ENCODE measurements around the gene MALL. TPM values are rescaled to one million over a fixed set of nuclear protein-coding genes. Genes with fewer than 3 reads are reported as not detected.
"Not testable (repeated sequence)": the region's sequence is repeated elsewhere in the genome, so short reads cannot be mapped to it uniquely, and the experiment has no call there.

MALL gene
- total and polyA plus RNA-seq, 5 donors from 2014 or later: 0.13 to 0.34 (median 0.23) TPM; not detected in 1

- not testable (repeated sequence) for H3K9me3 Mint-ChIP-seq; H3K4me3 ChIP-seq (ENCODE audit: low read depth, low read length); H3K4me3 Mint-ChIP-seq; H3K27me3 Mint-ChIP-seq; H3K27ac Mint-ChIP-seq; H3K36me3 ChIP-seq (ENCODE audit: control insufficient read depth, insufficient read depth, low read length); H3K27ac ChIP-seq (ENCODE audit: insufficient read depth, low read length, poor library complexity, severe bottlenecking); H3K27me3 ChIP-seq (ENCODE audit: control insufficient read depth, insufficient read depth, low read length); H3K9me3 ChIP-seq (ENCODE audit: control insufficient read depth in 2 of 2, low read length in 2 of 2); H3K4me1 Mint-ChIP-seq; H3K36me3 Mint-ChIP-seq; ATAC-seq (ENCODE audit: low read depth in 2 of 2); DNase-seq; H3K4me1 ChIP-seq (ENCODE audit: control insufficient read depth, insufficient read depth, low read length, poor library complexity, severe bottlenecking)
These were observed 31.9 kb downstream of the MALL start for GRCh38 chr2:110083757-110084156.

- H3K4me1 Mint-ChIP-seq; H3K9me3 Mint-ChIP-seq; H3K27me3 Mint-ChIP-seq; H3K4me3 Mint-ChIP-seq; H3K9me3 ChIP-seq (ENCODE audit: control insufficient read depth in 2 of 2, low read length in 2 of 2); H3K27ac Mint-ChIP-seq; H3K27me3 ChIP-seq (ENCODE audit: control insufficient read depth, insufficient read depth, low read length); H3K36me3 ChIP-seq (ENCODE audit: control insufficient read depth, insufficient read depth, low read length); H3K27ac ChIP-seq (ENCODE audit: insufficient read depth, low read length, poor library complexity, severe bottlenecking); H3K4me3 ChIP-seq (ENCODE audit: low read depth, low read length); H3K4me1 ChIP-seq (ENCODE audit: control insufficient read depth, insufficient read depth, low read length, poor library complexity, severe bottlenecking); H3K36me3 Mint-ChIP-seq; DNase-seq; ATAC-seq (ENCODE audit: low read depth in 2 of 2): not testable (repeated sequence)
These were observed 32.5 kb downstream of the MALL start for GRCh38 chr2:110083162-110083561.

GRCh38 chr2:110078104-110078503, 37.5 kb downstream of the MALL start:
- H3K4me3 Mint-ChIP-seq; H3K9me3 Mint-ChIP-seq; H3K27ac ChIP-seq (ENCODE audit: insufficient read depth, low read length, poor library complexity, severe bottlenecking); DNase-seq; H3K27ac Mint-ChIP-seq; H3K27me3 ChIP-seq (ENCODE audit: control insufficient read depth, insufficient read depth, low read length); H3K36me3 ChIP-seq (ENCODE audit: control insufficient read depth, insufficient read depth, low read length); H3K4me1 ChIP-seq (ENCODE audit: control insufficient read depth, insufficient read depth, low read length, poor library complexity, severe bottlenecking); H3K4me1 Mint-ChIP-seq; H3K27me3 Mint-ChIP-seq; H3K9me3 ChIP-seq (ENCODE audit: control insufficient read depth in 2 of 2, low read length in 2 of 2); H3K36me3 Mint-ChIP-seq; H3K4me3 ChIP-seq (ENCODE audit: low read depth, low read length); ATAC-seq (ENCODE audit: low read depth in 2 of 2): not testable (repeated sequence)

- not testable (repeated sequence) for H3K4me1 ChIP-seq (ENCODE audit: control insufficient read depth, insufficient read depth, low read length, poor library complexity, severe bottlenecking); H3K9me3 ChIP-seq (ENCODE audit: control insufficient read depth in 2 of 2, low read length in 2 of 2); H3K36me3 ChIP-seq (ENCODE audit: control insufficient read depth, insufficient read depth, low read length); H3K27me3 ChIP-seq (ENCODE audit: control insufficient read depth, insufficient read depth, low read length); H3K4me1 Mint-ChIP-seq; H3K27ac ChIP-seq (ENCODE audit: insufficient read depth, low read length, poor library complexity, severe bottlenecking); H3K9me3 Mint-ChIP-seq; H3K4me3 Mint-ChIP-seq; H3K36me3 Mint-ChIP-seq; ATAC-seq (ENCODE audit: low read depth in 2 of 2); DNase-seq; H3K27ac Mint-ChIP-seq; H3K4me3 ChIP-seq (ENCODE audit: low read depth, low read length); H3K27me3 Mint-ChIP-seq
These were observed 39.7 kb downstream of the MALL start for GRCh38 chr2:110075896-110076295.

GRCh38 chr2:110069869-110070268, 45.8 kb downstream of the MALL start:
- not testable (repeated sequence) for H3K27me3 Mint-ChIP-seq; H3K27ac ChIP-seq (ENCODE audit: insufficient read depth, low read length, poor library complexity, severe bottlenecking); ATAC-seq (ENCODE audit: low read depth in 2 of 2)

GRCh38 chr2:110068153-110068552, 47.5 kb downstream of the MALL start:
- H3K4me1 Mint-ChIP-seq; H3K27me3 Mint-ChIP-seq; H3K36me3 ChIP-seq (ENCODE audit: control insufficient read depth, insufficient read depth, low read length); H3K4me1 ChIP-seq (ENCODE audit: control insufficient read depth, insufficient read depth, low read length, poor library complexity, severe bottlenecking); H3K9me3 Mint-ChIP-seq; H3K27ac ChIP-seq (ENCODE audit: insufficient read depth, low read length, poor library complexity, severe bottlenecking); H3K4me3 Mint-ChIP-seq; ATAC-seq (ENCODE audit: low read depth in 2 of 2); H3K27me3 ChIP-seq (ENCODE audit: control insufficient read depth, insufficient read depth, low read length); H3K27ac Mint-ChIP-seq; H3K4me3 ChIP-seq (ENCODE audit: low read depth, low read length); H3K36me3 Mint-ChIP-seq; H3K9me3 ChIP-seq (ENCODE audit: control insufficient read depth in 2 of 2, low read length in 2 of 2); DNase-seq: not testable (repeated sequence)

More at GRCh38 chr2:110069869-110070268, 45.8 kb downstream of the MALL start:
- not testable (repeated sequence) for H3K4me3 Mint-ChIP-seq; H3K4me1 ChIP-seq (ENCODE audit: control insufficient read depth, insufficient read depth, low read length, poor library complexity, severe bottlenecking); H3K27ac Mint-ChIP-seq; H3K27me3 ChIP-seq (ENCODE audit: control insufficient read depth, insufficient read depth, low read length); H3K9me3 Mint-ChIP-seq; H3K36me3 Mint-ChIP-seq; DNase-seq; H3K4me1 Mint-ChIP-seq; H3K9me3 ChIP-seq (ENCODE audit: control insufficient read depth in 2 of 2, low read length in 2 of 2); H3K36me3 ChIP-seq (ENCODE audit: control insufficient read depth, insufficient read depth, low read length); H3K4me3 ChIP-seq (ENCODE audit: low read depth, low read length)

GRCh38 chr2:110062332-110062731, 53.3 kb downstream of the MALL start:
- not testable (repeated sequence) for H3K4me1 Mint-ChIP-seq; H3K27me3 Mint-ChIP-seq; H3K27me3 ChIP-seq (ENCODE audit: control insufficient read depth, insufficient read depth, low read length); DNase-seq; H3K36me3 ChIP-seq (ENCODE audit: control insufficient read depth, insufficient read depth, low read length); H3K4me3 ChIP-seq (ENCODE audit: low read depth, low read length); H3K27ac Mint-ChIP-seq; H3K4me1 ChIP-seq (ENCODE audit: control insufficient read depth, insufficient read depth, low read length, poor library complexity, severe bottlenecking); ATAC-seq (ENCODE audit: low read depth in 2 of 2); H3K9me3 ChIP-seq (ENCODE audit: control insufficient read depth in 2 of 2, low read length in 2 of 2); H3K9me3 Mint-ChIP-seq; H3K36me3 Mint-ChIP-seq; H3K4me3 Mint-ChIP-seq; H3K27ac ChIP-seq (ENCODE audit: insufficient read depth, low read length, poor library complexity, severe bottlenecking)

GRCh38 chr2:110060550-110060949, 55.1 kb downstream of the MALL start:
- not testable (repeated sequence) for H3K4me1 ChIP-seq (ENCODE audit: control insufficient read depth, insufficient read depth, low read length, poor library complexity, severe bottlenecking); ATAC-seq (ENCODE audit: low read depth in 2 of 2); H3K4me3 Mint-ChIP-seq; H3K27me3 ChIP-seq (ENCODE audit: control insufficient read depth, insufficient read depth, low read length); H3K9me3 Mint-ChIP-seq; H3K36me3 Mint-ChIP-seq; H3K27me3 Mint-ChIP-seq; DNase-seq; H3K4me1 Mint-ChIP-seq; H3K36me3 ChIP-seq (ENCODE audit: control insufficient read depth, insufficient read depth, low read length); H3K27ac Mint-ChIP-seq; H3K27ac ChIP-seq (ENCODE audit: insufficient read depth, low read length, poor library complexity, severe bottlenecking); H3K9me3 ChIP-seq (ENCODE audit: control insufficient read depth in 2 of 2, low read length in 2 of 2); H3K4me3 ChIP-seq (ENCODE audit: low read depth, low read length)
